ENCODE results near the gene HBS1L. TPM values are rescaled to one million over a fixed set of nuclear protein-coding genes. Genes with fewer than 3 reads are reported as not detected.

The HBS1L gene
- total RNA-seq, 1 donor from 2014 or later: 77.7 TPM

DNA sequence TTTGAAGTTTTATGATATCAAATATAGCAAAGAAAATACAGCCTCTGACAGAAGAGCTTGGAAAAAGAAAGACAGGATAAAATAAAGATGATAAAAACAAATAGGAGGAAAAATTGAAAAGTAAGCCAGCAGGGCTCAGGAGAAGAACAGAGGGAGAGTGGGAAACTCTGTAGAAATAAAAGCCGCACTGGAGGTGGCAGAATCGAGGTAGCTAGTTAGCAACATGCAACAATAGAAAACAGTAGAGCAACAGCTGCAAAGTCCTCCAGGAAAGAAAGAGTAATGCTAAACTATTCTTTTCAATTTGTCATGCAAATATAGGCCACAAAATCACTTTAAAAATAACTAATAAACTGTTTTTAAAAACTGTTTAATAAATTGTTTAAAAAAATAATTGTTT lies 28.8 kb downstream of the HBS1L start:
- TF ChIP-seq, protein P1, sequence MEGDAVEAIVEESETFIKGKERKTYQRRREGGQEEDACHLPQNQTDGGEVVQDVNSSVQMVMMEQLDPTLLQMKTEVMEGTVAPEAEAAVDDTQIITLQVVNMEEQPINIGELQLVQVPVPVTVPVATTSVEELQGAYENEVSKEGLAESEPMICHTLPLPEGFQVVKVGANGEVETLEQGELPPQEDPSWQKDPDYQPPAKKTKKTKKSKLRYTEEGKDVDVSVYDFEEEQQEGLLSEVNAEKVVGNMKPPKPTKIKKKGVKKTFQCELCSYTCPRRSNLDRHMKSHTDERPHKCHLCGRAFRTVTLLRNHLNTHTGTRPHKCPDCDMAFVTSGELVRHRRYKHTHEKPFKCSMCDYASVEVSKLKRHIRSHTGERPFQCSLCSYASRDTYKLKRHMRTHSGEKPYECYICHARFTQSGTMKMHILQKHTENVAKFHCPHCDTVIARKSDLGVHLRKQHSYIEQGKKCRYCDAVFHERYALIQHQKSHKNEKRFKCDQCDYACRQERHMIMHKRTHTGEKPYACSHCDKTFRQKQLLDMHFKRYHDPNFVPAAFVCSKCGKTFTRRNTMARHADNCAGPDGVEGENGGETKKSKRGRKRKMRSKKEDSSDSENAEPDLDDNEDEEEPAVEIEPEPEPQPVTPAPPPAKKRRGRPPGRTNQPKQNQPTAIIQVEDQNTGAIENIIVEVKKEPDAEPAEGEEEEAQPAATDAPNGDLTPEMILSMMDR (IDR thresholded peaks at IDR 0.05): no peak
- no peak for DNase-seq (ENCODE audit: extremely low spot score, unreplicated experiment)
- H3K9me3 Mint-ChIP-seq (ENCODE audit: unreplicated experiment): no peaks in the 10 kb centered on the region
- H3K4me1 Mint-ChIP-seq (ENCODE audit: unreplicated experiment): no peaks in the 10 kb centered on the region
- H3K4me3 Mint-ChIP-seq (ENCODE audit: unreplicated experiment): no peak overlapping the region
- H3K27me3 Mint-ChIP-seq (ENCODE audit: unreplicated experiment): no peaks in the 10 kb centered on the region
- peaks cover 15% of the 10 kb centered on the region for H3K36me3 Mint-ChIP-seq (ENCODE audit: unreplicated experiment)
- H3K27ac Mint-ChIP-seq (ENCODE audit: unreplicated experiment): no peak overlapping the region

DNA sequence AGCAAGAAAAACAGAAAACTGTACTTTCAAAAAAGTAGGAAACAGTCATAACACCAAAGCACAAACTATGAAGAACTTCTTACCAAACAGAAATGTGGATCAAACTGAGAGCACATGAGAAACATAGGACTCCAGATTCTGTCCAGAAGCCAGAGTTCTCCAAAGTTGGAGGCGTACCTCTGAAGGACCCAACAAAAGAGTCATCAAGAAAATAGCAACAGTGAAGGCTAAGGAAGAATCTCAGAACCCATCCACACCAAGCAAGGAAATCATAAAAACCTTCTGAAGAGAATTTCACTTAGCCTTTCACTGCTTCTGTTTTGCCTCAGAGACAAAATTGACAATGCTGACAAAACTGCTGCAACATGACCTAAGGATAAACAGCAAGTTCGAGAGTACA lies 29.4 kb downstream of the HBS1L start:
- no peaks in the 10 kb centered on the region for H3K27me3 Mint-ChIP-seq (ENCODE audit: unreplicated experiment)
- H3K4me1 Mint-ChIP-seq (ENCODE audit: unreplicated experiment): no peaks in the 10 kb centered on the region
- no peak overlapping the region for H3K4me3 Mint-ChIP-seq (ENCODE audit: unreplicated experiment)
- no peak for DNase-seq (ENCODE audit: extremely low spot score, unreplicated experiment)
- TF ChIP-seq, protein P1 (IDR thresholded peaks at IDR 0.05): no peak
- H3K9me3 Mint-ChIP-seq (ENCODE audit: unreplicated experiment): no peaks in the 10 kb centered on the region
- peaks cover 11% of the 10 kb centered on the region for H3K36me3 Mint-ChIP-seq (ENCODE audit: unreplicated experiment)
- H3K27ac Mint-ChIP-seq (ENCODE audit: unreplicated experiment): no peak overlapping the region

DNA sequence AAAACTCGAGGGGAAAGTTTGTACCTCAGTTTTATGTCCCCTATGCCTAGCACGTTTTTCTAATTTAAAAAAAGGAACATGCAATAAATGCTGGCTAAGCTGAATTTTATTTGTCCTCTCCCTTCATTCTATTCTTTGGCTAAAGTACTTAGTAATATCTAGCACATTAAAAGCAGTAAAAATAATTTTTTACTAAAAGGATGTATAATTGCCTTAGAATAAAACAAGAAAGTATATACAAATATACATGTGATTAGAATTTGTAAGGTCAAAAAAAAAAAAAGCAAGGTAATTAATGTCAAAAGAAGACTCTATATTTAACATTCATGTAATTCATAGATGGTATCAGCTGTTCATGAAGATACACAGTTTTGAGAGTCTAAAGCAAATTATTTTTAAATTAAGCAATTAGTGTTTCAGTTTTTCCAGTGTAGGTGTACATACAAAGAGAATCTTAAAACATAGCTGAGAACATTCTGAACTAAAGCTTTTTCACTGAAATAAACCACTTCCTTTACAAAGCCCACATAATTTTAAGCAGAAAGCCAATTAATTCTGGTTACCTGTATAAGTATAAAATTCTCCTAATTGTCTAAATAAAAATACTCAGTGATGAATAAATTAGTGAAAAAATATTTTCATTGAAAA lies 32.4 kb downstream of the HBS1L start:
- no peak overlapping the region for H3K4me3 Mint-ChIP-seq (ENCODE audit: unreplicated experiment)
- H3K36me3 Mint-ChIP-seq (ENCODE audit: unreplicated experiment): peaks cover 8% of the 10 kb centered on the region
- H3K4me1 Mint-ChIP-seq (ENCODE audit: unreplicated experiment): no peaks in the 10 kb centered on the region
- no peak overlapping the region for H3K27ac Mint-ChIP-seq (ENCODE audit: unreplicated experiment)
- DNase-seq (ENCODE audit: extremely low spot score, unreplicated experiment): no peak
- TF ChIP-seq, protein P1 (IDR thresholded peaks at IDR 0.05): no peak
- H3K9me3 Mint-ChIP-seq (ENCODE audit: unreplicated experiment): no peaks in the 10 kb centered on the region
- H3K27me3 Mint-ChIP-seq (ENCODE audit: unreplicated experiment): no peaks in the 10 kb centered on the region

DNA sequence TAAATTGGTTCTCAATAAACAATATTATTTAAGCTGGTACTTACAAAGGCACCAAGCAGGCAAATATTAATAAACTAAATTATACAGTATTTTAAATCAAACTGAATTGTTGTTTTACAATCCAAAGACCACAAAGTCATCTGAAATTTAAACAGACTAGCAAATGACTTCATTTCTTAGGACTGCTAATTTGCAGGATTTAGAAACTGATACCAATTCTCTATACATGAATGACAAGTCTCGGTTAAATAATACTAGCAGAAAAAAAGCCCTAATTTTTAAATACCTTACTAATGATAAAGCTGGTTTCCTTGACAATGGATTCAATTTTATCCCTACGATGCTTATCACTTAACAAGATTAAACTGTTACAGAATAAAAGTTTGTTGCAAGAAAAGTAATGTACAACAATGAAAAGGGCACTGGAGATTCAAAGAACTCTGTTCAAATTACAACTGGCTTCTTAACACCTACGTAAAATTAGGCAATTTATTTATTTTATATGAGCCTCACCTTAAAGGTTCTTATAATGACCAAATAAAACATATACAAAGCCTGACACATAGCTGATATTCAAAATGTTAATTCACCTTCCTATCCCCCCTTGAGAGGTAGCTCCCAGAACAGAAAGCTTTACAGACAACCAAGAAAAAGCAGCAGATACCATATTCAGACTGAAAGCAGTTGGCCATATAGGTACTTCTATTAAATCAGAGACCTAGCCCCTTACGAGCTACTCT lies 33.1 kb downstream of the HBS1L start:
- Mint-ChIP-seq H3K36me3 (ENCODE audit: unreplicated experiment) (peaks cover 7% of the 10 kb centered on the region), H3K4me3 (ENCODE audit: unreplicated experiment) (no peak overlapping the region), H3K4me1 (ENCODE audit: unreplicated experiment) (no peaks in the 10 kb centered on the region), H3K27ac (ENCODE audit: unreplicated experiment) (no peak overlapping the region), H3K9me3 (ENCODE audit: unreplicated experiment) (no peaks in the 10 kb centered on the region), H3K27me3 (ENCODE audit: unreplicated experiment) (no peaks in the 10 kb centered on the region)
- DNase-seq (ENCODE audit: extremely low spot score, unreplicated experiment): no peak
- TF ChIP-seq, protein P1 (IDR thresholded peaks at IDR 0.05): no peak

DNA sequence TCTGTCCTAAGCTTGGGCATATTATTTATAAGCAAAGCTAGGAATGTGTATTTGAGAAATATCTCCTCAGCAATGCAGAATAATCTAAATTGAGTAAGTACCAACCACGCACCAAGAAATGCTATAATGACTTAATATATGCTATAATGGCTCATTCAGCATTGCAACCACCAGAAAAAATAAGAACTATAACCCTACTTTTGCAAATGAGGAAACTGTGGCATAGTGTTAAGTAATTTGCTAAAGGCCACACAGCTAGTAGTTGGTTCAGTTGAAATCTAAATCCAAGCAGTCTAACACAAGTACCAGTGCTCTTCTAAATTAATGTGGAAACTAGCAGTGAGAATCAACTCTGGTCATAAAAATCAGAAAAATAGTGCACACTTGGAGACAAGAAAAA lies 35.7 kb downstream of the HBS1L start:
- H3K4me3 Mint-ChIP-seq (ENCODE audit: unreplicated experiment): no peak overlapping the region
- TF ChIP-seq, protein P1 (IDR thresholded peaks at IDR 0.05): no peak
- H3K4me1 Mint-ChIP-seq (ENCODE audit: unreplicated experiment): no peaks in the 10 kb centered on the region
- H3K36me3 Mint-ChIP-seq (ENCODE audit: unreplicated experiment): peaks cover 7% of the 10 kb centered on the region
- H3K9me3 Mint-ChIP-seq (ENCODE audit: unreplicated experiment): no peaks in the 10 kb centered on the region
- no peak for DNase-seq (ENCODE audit: extremely low spot score, unreplicated experiment)
- H3K27ac Mint-ChIP-seq (ENCODE audit: unreplicated experiment): no peak overlapping the region
- H3K27me3 Mint-ChIP-seq (ENCODE audit: unreplicated experiment): no peaks in the 10 kb centered on the region

Data from osteocyte (in vitro differentiated cells).